ENCODE results near the gene FAM171A1. TPM values are rescaled to one million over a fixed set of nuclear protein-coding genes. Genes with fewer than 3 reads are reported as not detected.
"Not testable (repeated sequence)": the region's sequence is repeated elsewhere in the genome, so short reads cannot be mapped to it uniquely, and the experiment has no call there.

FAM171A1 gene
- total RNA-seq, 1 donor from 2014 or later = 34.9 TPM

GRCh38 chr10:15320118-15320517 lies 51.0 kb downstream of the FAM171A1 start:
- no peak for DNase-seq (ENCODE audit: low read depth)

DNA sequence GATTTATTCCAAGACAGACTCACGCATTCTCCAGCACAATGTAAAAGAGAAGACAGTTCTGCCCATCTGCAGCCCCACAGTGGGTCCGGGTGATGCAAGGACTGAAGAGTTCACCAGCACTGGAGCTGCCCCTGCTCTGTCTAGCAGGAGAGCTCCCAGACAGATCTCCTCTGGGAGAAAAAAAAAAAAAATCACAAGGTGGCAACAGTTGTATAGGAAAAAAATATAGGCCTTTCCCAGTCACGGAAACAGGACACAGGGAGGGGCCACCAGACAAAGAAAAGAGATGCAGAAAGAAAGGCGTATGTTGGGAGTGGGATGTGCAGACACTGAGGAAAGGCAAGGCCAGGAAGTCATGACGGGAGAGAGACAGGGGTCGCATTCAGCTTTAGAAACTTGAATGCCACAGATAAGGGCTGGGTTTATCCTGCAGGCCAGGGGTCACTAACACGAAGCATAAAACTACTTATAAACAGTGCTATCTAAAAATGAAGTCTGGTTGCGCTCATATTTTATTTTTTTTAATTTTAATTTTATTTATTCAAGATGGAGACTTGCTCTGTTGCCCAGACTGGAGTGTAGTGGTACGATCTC lies 54.1 kb downstream of the FAM171A1 start:
- DNase-seq (ENCODE audit: low read depth) = no peak

DNA sequence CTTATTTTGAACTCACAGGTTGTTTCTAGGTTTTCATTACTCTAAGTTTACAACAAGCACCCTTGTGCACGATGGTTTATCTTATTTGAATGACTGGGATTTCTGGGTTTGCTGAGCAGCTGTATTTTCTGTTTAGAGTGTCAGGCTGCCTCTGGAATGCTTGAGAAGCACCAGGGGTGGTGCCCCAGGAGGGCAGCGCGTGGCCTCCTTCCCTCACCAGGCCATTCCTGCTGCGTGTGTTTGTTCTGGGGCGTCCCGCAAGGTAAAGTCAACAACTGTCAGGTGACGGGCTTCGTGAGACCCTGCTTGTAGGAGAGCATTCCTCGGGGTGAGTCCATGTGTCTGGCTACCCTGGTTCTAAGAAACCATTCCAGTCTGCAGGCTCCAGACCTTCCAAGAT lies 54.9 kb downstream of the FAM171A1 start:
- DNase-seq (ENCODE audit: low read depth) = no peak

GRCh38 chr10:15315286-15315685 lies 55.8 kb downstream of the FAM171A1 start:
- DNase-seq (ENCODE audit: low read depth) = no peak

DNA sequence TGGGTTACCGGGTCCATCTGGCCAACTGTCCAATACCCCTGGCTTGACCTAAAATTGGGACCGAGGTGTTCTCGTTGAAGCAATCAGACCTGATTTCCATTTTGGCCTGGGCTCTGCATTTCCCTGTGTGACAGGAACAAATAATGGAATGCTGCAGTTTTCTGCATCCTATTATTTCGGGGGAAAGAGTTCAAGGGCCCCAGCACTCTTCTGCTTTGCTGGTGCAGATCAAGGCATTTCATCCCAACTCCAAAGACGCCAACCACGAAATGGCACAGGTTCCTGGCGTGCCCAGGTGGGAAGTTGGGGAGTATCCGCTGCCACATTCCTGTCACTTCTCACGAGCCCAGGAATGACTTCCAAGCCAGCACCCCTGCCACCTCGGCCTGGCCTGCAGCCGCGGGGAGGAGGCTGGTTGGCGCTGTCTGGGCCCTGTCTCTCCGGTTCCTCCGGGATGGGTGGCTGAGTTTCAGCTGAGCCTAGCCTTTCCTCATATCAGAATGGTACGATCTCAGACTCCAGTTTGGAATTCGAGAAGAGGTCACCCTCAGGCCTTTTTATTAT lies 56.5 kb downstream of the FAM171A1 start:
- no peak for DNase-seq (ENCODE audit: low read depth)

DNA sequence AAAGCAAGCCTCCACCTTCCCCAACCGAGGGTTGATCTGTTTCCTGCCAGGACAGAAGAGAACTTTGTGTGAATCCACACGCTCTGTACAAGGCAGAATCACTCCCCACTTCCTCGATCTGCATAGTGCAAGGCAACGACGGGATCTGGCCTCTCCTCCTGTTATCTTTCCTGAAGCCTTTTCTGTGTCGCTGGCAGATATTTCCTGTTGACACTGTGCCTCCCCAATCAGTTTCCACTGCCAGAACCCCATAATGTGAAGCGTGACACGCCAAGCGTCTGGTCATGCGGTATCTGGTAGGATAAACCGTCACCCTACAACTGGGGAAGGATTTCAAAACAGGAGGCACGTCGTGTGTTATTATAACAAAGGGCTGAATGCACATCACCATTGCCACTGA lies 57.2 kb downstream of the FAM171A1 start:
- no peak for DNase-seq (ENCODE audit: low read depth)

DNA sequence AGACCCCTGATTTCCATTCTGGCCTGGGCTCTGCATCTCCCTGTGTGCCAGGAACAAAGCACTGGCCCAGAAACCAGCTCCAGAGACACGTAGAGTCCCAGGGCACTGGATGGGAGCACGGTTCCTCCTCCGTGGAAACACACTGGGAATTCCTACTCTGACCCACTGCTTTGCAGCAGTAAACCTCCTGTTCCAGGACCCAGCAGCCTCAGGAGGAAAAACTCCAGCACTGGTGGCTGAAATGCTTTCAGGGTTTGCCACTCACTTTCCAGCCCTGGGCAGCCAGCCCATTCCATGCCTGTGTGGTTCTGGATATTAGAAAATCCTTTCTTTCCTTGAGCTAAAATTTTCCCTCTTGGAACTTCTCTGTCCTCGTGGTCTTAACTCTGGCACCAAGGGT lies 58.0 kb downstream of the FAM171A1 start:
- DNase-seq (ENCODE audit: low read depth) = no peak

GRCh38 chr10:15311569-15312280 lies 59.4 kb downstream of the FAM171A1 start:
- no peak for DNase-seq (ENCODE audit: low read depth)

- no peak for DNase-seq (ENCODE audit: low read depth)
Observed at GRCh38 chr10:15310776-15311568, 60.1 kb downstream of the FAM171A1 start.

DNA sequence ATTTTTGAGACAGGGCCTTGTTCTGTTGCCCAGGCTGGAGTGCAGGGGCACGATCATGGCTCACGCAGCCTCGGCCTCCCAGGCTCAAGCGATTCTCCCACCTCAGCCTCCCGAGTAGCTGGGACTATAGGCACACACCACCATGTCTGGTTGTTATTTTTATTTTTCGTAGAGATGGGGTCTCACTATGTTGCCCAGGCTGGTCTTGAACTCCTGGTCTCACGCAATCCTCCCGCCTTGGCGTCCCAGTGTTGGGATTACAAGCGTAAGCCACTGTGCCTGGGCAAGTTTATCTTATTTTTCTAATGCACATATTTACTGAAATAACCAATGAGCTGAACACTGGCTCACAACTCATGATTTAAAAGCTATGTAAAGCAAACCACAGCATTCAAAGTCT lies 61.9 kb downstream of the FAM171A1 start:
- no peak for DNase-seq (ENCODE audit: low read depth)

DNA sequence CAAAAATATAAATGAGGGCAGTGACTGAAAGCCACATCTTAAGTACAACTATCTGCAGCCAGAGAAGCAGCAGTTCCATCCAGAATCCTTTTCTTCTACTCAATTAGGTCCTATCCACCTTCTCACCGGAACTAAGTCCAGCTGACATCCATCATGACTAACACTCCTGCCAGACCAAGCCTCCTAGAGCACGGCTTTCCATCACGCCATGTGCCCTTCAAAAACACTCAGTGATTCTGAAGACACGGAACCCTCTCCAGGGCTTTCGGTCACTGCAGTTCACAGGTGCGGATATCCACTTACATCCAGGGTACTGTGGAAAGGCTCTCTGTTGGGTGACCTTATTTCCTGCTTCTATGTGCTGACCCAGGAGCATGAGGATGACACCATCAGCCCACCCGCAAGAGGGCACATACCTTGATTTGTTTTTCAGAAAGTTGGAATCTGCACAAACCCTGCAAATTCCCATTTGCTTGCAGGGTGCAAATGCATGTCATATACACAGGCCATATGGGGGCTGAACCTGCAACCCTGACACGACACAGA lies 64.3 kb downstream of the FAM171A1 start:
- no peak for DNase-seq (ENCODE audit: low read depth)

DNA sequence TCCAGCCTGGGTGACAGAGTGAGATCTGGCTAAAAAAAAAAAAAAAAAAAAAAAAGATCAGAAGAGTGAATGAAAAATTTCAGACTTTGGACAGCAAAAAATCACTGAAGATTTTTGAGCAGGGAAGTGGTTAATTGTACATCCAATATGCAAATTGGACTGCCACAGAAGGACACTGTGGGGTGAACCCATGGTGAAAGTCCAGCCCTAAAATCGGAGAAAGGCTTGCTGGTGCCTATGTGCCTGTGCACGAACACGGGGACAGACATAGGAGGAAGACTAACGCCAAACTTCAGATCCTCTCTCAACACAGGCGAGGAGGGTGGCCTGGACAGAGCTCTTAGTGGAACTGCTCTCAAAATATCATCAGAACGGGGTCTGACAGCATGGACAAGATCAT lies 65.5 kb downstream of the FAM171A1 start:
- DNase-seq (ENCODE audit: low read depth) = no peak

- DNase-seq (ENCODE audit: low read depth) = no peak
Observed at GRCh38 chr10:15305161-15305560, 65.9 kb downstream of the FAM171A1 start.

DNA sequence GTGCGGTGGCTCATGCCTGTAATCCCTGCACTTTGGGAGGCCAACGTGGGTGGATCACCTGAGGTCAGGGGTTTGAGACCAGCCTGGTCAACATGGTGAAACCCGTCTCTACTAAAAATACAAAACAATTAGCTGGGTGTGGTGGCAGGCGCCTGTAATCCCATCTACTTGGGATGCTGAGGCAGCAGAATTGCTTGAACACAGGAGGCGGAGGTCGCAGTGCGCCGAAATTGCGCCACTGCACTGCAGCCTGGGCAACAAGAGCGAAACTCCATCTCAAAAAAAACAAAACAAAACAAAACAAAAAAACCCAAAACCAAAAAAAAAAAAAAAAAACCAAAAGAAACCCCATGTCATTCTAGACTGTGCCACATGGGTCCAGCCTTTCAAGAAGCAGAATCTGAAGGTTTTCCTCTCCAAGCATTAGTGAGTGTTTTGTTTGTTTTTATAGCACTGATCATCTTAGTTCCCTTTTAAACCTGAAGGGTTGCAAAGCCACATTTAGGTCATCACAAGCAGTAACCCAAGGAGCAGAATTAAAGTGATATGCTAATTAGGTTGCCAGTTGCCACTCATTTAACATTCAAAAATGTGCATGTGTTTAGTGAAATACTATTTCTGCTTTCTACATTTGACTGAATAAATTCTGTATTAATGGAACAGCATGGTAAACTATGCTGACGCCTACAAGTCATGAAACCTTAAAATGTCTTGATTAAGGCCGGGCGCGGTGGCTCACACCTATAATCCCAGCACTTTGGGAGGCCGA lies 68.7 kb downstream of the FAM171A1 start:
- DNase-seq (ENCODE audit: low read depth) = not testable (repeated sequence)

- no peak for DNase-seq (ENCODE audit: low read depth)
Observed at GRCh38 chr10:15300697-15301096, 70.4 kb downstream of the FAM171A1 start.

DNA sequence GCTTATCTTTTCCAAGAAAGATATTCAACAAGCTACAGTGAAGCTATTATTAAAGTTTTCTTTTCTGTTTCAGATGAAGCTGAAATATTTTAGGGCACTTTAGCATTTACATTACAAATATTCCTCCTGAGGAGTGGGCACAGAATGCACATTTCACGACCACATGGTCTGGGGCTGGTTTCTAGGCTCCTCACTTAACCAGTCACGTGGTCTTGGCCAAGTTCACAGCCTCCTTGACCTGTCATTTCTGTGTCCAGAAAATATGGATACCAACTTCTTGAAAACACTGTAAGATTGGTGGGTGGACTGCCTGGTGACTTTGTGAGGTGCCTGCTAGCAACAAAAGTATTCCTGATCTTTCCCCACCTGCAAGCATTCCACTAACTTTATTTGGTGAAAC lies 70.9 kb downstream of the FAM171A1 start:
- no peak for DNase-seq (ENCODE audit: low read depth)

GRCh38 chr10:15296701-15297100 lies 74.4 kb downstream of the FAM171A1 start:
- no peak for DNase-seq (ENCODE audit: low read depth)

DNA sequence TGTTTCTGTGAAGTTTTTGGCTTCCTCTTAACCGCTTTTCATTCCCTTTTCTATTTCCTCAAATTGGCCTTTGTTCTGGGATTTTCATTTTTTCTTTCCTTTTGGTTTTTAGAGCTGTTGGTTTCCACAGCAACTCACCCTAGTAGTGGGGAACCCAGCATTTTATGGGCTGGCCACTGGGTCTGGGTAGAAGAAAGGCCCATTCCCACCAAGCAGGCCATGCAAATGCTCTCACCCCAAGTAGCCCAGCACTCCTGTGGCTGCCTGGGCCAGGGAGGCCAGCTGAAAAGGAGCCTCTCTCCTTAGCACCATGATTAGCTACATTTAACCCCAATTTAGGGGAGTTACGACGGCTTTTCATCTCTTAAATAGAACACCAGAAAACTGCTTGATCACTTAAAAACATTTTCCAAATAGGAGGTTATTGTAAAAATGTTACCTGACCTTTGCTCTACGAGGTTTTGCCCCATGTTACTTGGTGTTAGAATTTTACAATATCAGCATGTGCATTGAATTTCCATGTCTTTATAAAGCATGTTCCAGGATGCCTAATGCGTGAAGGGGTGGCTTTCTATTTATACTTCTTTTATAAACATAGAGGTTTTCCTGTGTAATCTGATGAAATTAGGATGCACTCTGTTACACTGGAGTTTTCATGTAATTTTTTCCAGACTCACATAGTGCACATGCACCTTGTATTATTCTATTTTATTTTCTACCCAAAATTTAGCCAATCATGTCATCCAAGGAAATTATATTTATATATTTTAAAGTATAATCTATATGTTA lies 75.4 kb downstream of the FAM171A1 start:
- DNase-seq (ENCODE audit: low read depth) = no peak

GRCh38 chr10:15293862-15294842 lies 76.9 kb downstream of the FAM171A1 start:
- DNase-seq (ENCODE audit: low read depth) = no peak

GRCh38 chr10:15290671-15291070 lies 80.4 kb downstream of the FAM171A1 start:
- DNase-seq (ENCODE audit: low read depth) = no peak

Measured in renal cortical epithelial cell (primary cell).